Left ventricle myocardium inferior (tissue), 1 donor: ENCODE results near the gene DNAH2. TPM values are rescaled to one million over a fixed set of nuclear protein-coding genes. Genes with fewer than 3 reads are reported as not detected.

Source experiments
- DNase-seq: peaks from one replicate; pipeline ENCODE4 v3.0.0-alpha.2; 2020
- H3K27ac ChIP-seq: fragments of 200-600 bp; replicated peaks from 2 replicates; pipeline ENCODE4 v1.8.0; 2021
- H3K27me3 ChIP-seq: fragments of 200-600 bp; 2 replicates; pipeline ENCODE4 v1.8.0; 2021; ENCODE audit warnings: low read depth
- H3K36me3 ChIP-seq: fragments of 200-600 bp; 2 replicates; pipeline ENCODE4 v1.8.0; 2021
- H3K4me1 ChIP-seq: fragments of 200-600 bp; 2 replicates; pipeline ENCODE4 v1.8.0; 2021
- H3K4me3 ChIP-seq: fragments of 200-600 bp; 2 replicates; pipeline ENCODE4 v1.8.0; 2021; ENCODE audit warnings: mild to moderate bottlenecking, moderate library complexity
- H3K9me3 ChIP-seq: fragments of 200-600 bp; replicated peaks from 2 replicates; pipeline ENCODE4 v1.8.0; 2021
- CTCF ChIP-seq: fragments of 200-600 bp; IDR thresholded peaks from 2 replicates; pipeline ENCODE4 v1.8.0; 2021; ENCODE audit warnings: antibody characterized with exemption, mild to moderate bottlenecking, borderline replicate concordance
- intact Hi-C: fragments of 100-400 bp; cut with micrococcal nuclease; formaldehyde crosslinking; loops from one replicate; pipeline ENCODE4 v1.11.0; 2022
- total RNA-seq: library from RNA; stranded (reverse); fragmentation: NEBNext Ultra II Directional; extraction: Animal tissue kit (Norgen Biotek cat#: 25700); gene quantifications from one replicate; pipeline ENCODE4 v1.2.1, GENCODE V29; 2021
- donor health status: DM: no; HTN: yes; CAD: no; lungs with severe emphysema.

DNAH2 gene
- total RNA-seq, 1 donor from 2014 or later = 0.33 TPM

DNA sequence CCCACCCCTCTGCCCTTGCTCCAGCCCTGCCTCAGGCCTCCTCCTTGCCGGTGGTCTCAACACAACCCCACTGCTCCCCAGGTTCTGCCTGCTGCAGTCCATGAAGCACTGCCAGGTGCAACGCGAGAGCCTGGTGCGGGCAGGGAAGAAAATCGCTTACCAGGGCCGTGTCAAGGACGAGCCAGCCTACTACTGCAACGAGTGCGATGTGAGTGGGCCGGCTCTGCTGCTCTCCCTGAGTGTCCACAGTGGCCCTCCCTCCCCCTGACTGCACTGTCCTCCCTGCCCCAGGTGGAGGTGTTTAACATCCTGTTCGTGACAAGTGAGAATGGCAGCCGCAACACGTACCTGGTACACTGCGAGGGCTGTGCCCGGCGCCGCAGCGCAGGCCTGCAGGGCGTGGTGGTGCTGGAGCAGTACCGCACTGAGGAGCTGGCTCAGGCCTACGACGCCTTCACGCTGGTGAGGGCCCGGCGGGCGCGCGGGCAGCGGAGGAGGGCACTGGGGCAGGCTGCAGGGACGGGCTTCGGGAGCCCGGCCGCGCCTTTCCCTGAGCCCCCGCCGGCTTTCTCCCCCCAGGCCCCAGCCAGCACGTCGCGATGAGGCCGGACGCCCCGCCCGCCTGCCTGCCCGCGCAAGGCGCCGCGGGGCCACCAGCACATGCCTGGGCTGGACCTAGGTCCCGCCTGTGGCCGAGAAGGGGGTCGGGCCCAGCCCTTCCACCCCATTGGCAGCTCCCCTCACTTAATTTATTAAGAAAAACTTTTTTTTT lies 135.6 kb downstream of the DNAH2 start:
- Histone ChIP-seq H3K9me3 (no peaks in the 10 kb centered on the region), H3K27me3 (no peaks in the 10 kb centered on the region), H3K36me3 (peaks cover 52% of the 10 kb centered on the region), H3K4me3 (peak overlapping the region; percentile 86), H3K27ac (peak overlapping the region; percentile 99), H3K4me1 (peaks cover 56% of the 10 kb centered on the region)
- no peak for TF ChIP-seq CTCF
- no peak for DNase-seq
- intact Hi-C loops = no loop called here

GRCh38 chr17:7853691-7854038 lies 136.1 kb downstream of the DNAH2 start:
- no peaks in the 10 kb centered on the region for H3K27me3 ChIP-seq
- intact Hi-C loops = no loop called here
- peak overlapping the region; percentile 86 for H3K4me3 ChIP-seq
- peaks cover 61% of the 10 kb centered on the region for H3K4me1 ChIP-seq
- no peak for DNase-seq
- TF ChIP-seq CTCF = no peak
- peak overlapping the region; percentile 99 for H3K27ac ChIP-seq
- H3K9me3 ChIP-seq = no peaks in the 10 kb centered on the region
- peaks cover 48% of the 10 kb centered on the region for H3K36me3 ChIP-seq

- Histone ChIP-seq H3K27me3 (no peaks in the 10 kb centered on the region), H3K9me3 (no peaks in the 10 kb centered on the region), H3K27ac (peak overlapping the region; percentile 99), H3K36me3 (peaks cover 44% of the 10 kb centered on the region), H3K4me1 (peaks cover 67% of the 10 kb centered on the region), H3K4me3 (peak overlapping the region; percentile 86)
- no peak for DNase-seq
- intact Hi-C loops = no loop called here
- TF ChIP-seq CTCF = no peak
Observed at GRCh38 chr17:7854078-7854777, 136.7 kb downstream of the DNAH2 start.

GRCh38 chr17:7854851-7855659 lies 137.5 kb downstream of the DNAH2 start, which contains the start of gene TMEM88:
TMEM88 (plus strand) TSS chr17:7855066; CDS start chr17:7855075, 9 bp downstream.
- Histone ChIP-seq H3K36me3 (peaks cover 44% of the 10 kb centered on the region), H3K27ac (peak within 1 kb of the TSS; percentile 99), H3K4me1 (peaks cover 71% of the 10 kb centered on the region), H3K9me3 (no peaks in the 10 kb centered on the region), H3K27me3 (no peaks in the 10 kb centered on the region), H3K4me3 (peak within 1 kb of the TSS; percentile 86)
- no peak for TF ChIP-seq CTCF
- intact Hi-C loops = no loop called here
- DNase-seq = peak; percentile 47

DNA sequence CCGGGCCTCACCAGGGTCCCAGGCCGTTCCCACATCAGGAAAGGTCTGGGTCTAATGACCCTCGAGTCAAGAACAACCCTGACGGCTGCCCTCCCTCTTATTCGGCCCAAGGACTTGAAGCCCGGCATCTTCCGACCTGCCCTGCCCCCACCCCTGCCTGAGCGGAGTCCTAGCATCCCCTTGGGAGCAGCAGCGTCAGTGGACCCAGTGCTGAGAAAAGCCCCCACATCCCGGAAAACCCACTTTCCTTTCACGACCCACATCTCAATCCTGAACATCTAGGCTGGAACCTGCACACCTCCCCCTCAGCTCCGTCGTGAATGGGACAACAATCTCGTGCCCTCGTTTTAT lies 138.1 kb downstream of the DNAH2 start:
- Histone ChIP-seq H3K36me3 (peaks cover 44% of the 10 kb centered on the region), H3K9me3 (no peaks in the 10 kb centered on the region), H3K27ac (peak overlapping the region; percentile 99), H3K4me3 (peak overlapping the region; percentile 86), H3K27me3 (no peaks in the 10 kb centered on the region), H3K4me1 (peaks cover 71% of the 10 kb centered on the region)
- intact Hi-C loops = no loop called here
- no peak for TF ChIP-seq CTCF
- no peak for DNase-seq
